OCI-LY1 (cell line): ENCODE data around the gene NDC1.

Source experiments
- H2AFZ ChIP-seq: fragments of 200-600 bp; sonication (generic), shearing (Covaris generic); 2 replicates; pipeline ENCODE4 v1.6.0; 2014; ENCODE audit warnings: antibody characterized with exemption, mild to moderate bottlenecking, low read length
- H3F3A ChIP-seq: fragments of 200-600 bp; sonication (generic), shearing (Covaris generic); 2 replicates; pipeline ENCODE4 v1.6.0; 2014; ENCODE audit warnings: mild to moderate bottlenecking, antibody characterized with exemption, low read length, moderate library complexity; ENCODE audit not compliant: insufficient read depth
- H3K27ac ChIP-seq: fragments of 200-600 bp; sonication (generic); 2 replicates; pipeline ENCODE4 v1.5.1; 2014; ENCODE audit warnings: low read length, mixed run types, mild to moderate bottlenecking, low read depth; ENCODE audit not compliant: poor library complexity, severe bottlenecking
- H3K27me3 ChIP-seq: fragments of 200-600 bp; sonication (generic); 2 replicates; pipeline ENCODE4 v1.6.0; 2014; ENCODE audit warnings: antibody characterized with exemption, mild to moderate bottlenecking, low read length, moderate library complexity; ENCODE audit not compliant: insufficient read depth
- H3K36me3 ChIP-seq: fragments of 200-600 bp; sonication (generic); 2 replicates; pipeline ENCODE4 v1.6.1; 2014; ENCODE audit warnings: mild to moderate bottlenecking, antibody characterized with exemption, low read length, moderate library complexity, mixed read lengths; ENCODE audit not compliant: insufficient read depth
- H3K4me1 ChIP-seq: fragments of 200-600 bp; sonication (generic); 2 replicates; pipeline ENCODE4 v1.5.1; 2014; ENCODE audit warnings: mild to moderate bottlenecking, low read length, moderate library complexity; ENCODE audit not compliant: insufficient read depth, severe bottlenecking
- H3K4me2 ChIP-seq: fragments of 200-600 bp; sonication (generic), shearing (Covaris generic); 2 replicates; pipeline ENCODE4 v1.6.1; 2014; ENCODE audit warnings: low read length
- H3K4me3 ChIP-seq: fragments of 200-600 bp; sonication (generic); 2 replicates; pipeline ENCODE4 v1.5.1; 2014; ENCODE audit warnings: low read length, low read depth, mild to moderate bottlenecking, mixed read lengths; ENCODE audit not compliant: poor library complexity, severe bottlenecking
- H3K79me2 ChIP-seq: fragments of 200-600 bp; shearing (Covaris generic); 2 replicates; pipeline ENCODE4 v1.6.1; 2016; ENCODE audit warnings: mixed run types, low read length, mixed read lengths; ENCODE audit not compliant: insufficient read depth
- H3K9ac ChIP-seq: fragments of 200-600 bp; sonication (generic), shearing (Covaris generic); 2 replicates; pipeline ENCODE4 v1.6.1; 2014; ENCODE audit warnings: mild to moderate bottlenecking, low read length, mixed read lengths
- H3K9me2 ChIP-seq: fragments of 200-600 bp; sonication (generic), shearing (Covaris generic); 2 replicates; pipeline ENCODE4 v1.6.1; 2014; ENCODE audit warnings: low read depth, mild to moderate bottlenecking, low read length, mixed read lengths
- H3K9me3 ChIP-seq: fragments of 200-600 bp; shearing (Covaris generic); 2 replicates; pipeline ENCODE4 v1.6.1; 2014; ENCODE audit warnings: low read length, mixed read lengths
- H4K20me1 ChIP-seq: fragments of 200-600 bp; sonication (generic), shearing (Covaris generic); 2 replicates; pipeline ENCODE4 v1.6.0; 2016; ENCODE audit warnings: mild to moderate bottlenecking, low read length; ENCODE audit not compliant: insufficient read depth
- CTCF ChIP-seq: fragments of 200-600 bp; sonication (generic), shearing (Covaris generic); IDR thresholded peaks from 2 replicates; pipeline ENCODE4 v1.5.1; 2017; ENCODE audit warnings: mild to moderate bottlenecking, antibody characterized with exemption, low read length, moderate library complexity, mixed read lengths
- EZH2 ChIP-seq: fragments of 200-600 bp; sonication (generic), shearing (Covaris generic); IDR thresholded peaks from 2 replicates; pipeline ENCODE4 v1.8.0; 2017; ENCODE audit warnings: borderline replicate concordance, mixed run types, mild to moderate bottlenecking, antibody characterized with exemption, low read length, moderate library complexity, mixed read lengths

Gene NDC1

GRCh38 chr1:53851571-53852285 lies 13.6 kb upstream of the NDC1 start:
- Histone ChIP-seq H3K79me2 (no peaks in the 10 kb centered on the region), H3K9me2 (no peaks in the 10 kb centered on the region), H3K27ac (no peak overlapping the region), H2AFZ (no peak overlapping the region), H3K9me3 (no peaks in the 10 kb centered on the region), H3K4me3 (no peak overlapping the region), H4K20me1 (no peaks in the 10 kb centered on the region), H3K4me1 (no peaks in the 10 kb centered on the region), H3K4me2 (no peak overlapping the region), H3K27me3 (no peaks in the 10 kb centered on the region), H3F3A (no peaks in the 10 kb centered on the region), H3K9ac (no peak overlapping the region), H3K36me3 (peaks cover 48% of the 10 kb centered on the region)
- TF ChIP-seq CTCF (no peak), EZH2 (no peak)

GRCh38 chr1:53850082-53850673 lies 12.1 kb upstream of the NDC1 start:
- H3K79me2 ChIP-seq, result no peaks in the 10 kb centered on the region

GRCh38 chr1:53847980-53848379 lies 9.9 kb upstream of the NDC1 start:
- no peaks in the 10 kb centered on the region for H4K20me1 ChIP-seq
- H3K27me3 ChIP-seq, result no peaks in the 10 kb centered on the region
- no peaks in the 10 kb centered on the region for H3F3A ChIP-seq
- no peak overlapping the region for H3K4me3 ChIP-seq
- H3K79me2 ChIP-seq, result no peaks in the 10 kb centered on the region
- H2AFZ ChIP-seq, result no peak overlapping the region
- H3K27ac ChIP-seq, result no peak overlapping the region
- no peaks in the 10 kb centered on the region for H3K9me2 ChIP-seq
- H3K9me3 ChIP-seq, result no peaks in the 10 kb centered on the region
- H3K9ac ChIP-seq, result no peak overlapping the region
- peaks cover 22% of the 10 kb centered on the region for H3K36me3 ChIP-seq
- no peak overlapping the region for H3K4me2 ChIP-seq
- TF ChIP-seq EZH2, result no peak
- no peak for TF ChIP-seq CTCF
- H3K4me1 ChIP-seq, result no peaks in the 10 kb centered on the region

More at GRCh38 chr1:53850082-53850673, 12.1 kb upstream of the NDC1 start:
- H3K36me3 ChIP-seq, result peaks cover 37% of the 10 kb centered on the region
- H3F3A ChIP-seq, result no peaks in the 10 kb centered on the region
- no peak overlapping the region for H2AFZ ChIP-seq
- TF ChIP-seq CTCF (no peak), EZH2 (no peak)
- no peaks in the 10 kb centered on the region for H4K20me1 ChIP-seq
- no peaks in the 10 kb centered on the region for H3K9me2 ChIP-seq
- no peaks in the 10 kb centered on the region for H3K4me1 ChIP-seq
- no peak overlapping the region for H3K27ac ChIP-seq
- no peak overlapping the region for H3K4me2 ChIP-seq
- H3K4me3 ChIP-seq, result no peak overlapping the region
- H3K27me3 ChIP-seq, result no peaks in the 10 kb centered on the region
- no peak overlapping the region for H3K9ac ChIP-seq
- no peaks in the 10 kb centered on the region for H3K9me3 ChIP-seq
